Stimulated activated effector memory CD8-positive, alpha-beta T cell treated with anti-CD3 and anti-CD28 coated beads, Interleukin-12 subunit alpha, Interleukin-12 subunit beta, amount 100 ng/mL, for 72 hours (primary cell): ENCODE results near the gene SERPINA12.
A peak's percentile ranks its signal among the peaks of the same experiment; 100 is the strongest.
"Not testable (repeated sequence)": the region's sequence is repeated elsewhere in the genome, so short reads cannot be mapped to it uniquely, and the experiment has no call there.

ENCODE experiments used
- ATAC-seq: fragments of 150-1000 bp; cut with Tn5 transposase; 2 replicates; pipeline ENCODE4 v1.10.0; 2021
- DNase-seq, 2 donors: peaks; one replicate each; pipeline ENCODE4 v3.0.0; 2021 to 2022; ENCODE audit warnings: low spot score in 2 of 2
- H3K27ac Mint-ChIP-seq: one replicate; pipeline ENCODE4 v1.8.0; 2022; ENCODE audit warnings: mild to moderate bottlenecking, mixed read lengths
- H3K36me3 Mint-ChIP-seq: one replicate; pipeline ENCODE4 v1.8.0; 2022; ENCODE audit warnings: mild to moderate bottlenecking, mixed read lengths
- H3K4me1 Mint-ChIP-seq: one replicate; pipeline ENCODE4 v1.8.0; 2022; ENCODE audit warnings: mixed read lengths
- H3K4me3 Mint-ChIP-seq: one replicate; pipeline ENCODE4 v1.8.0; 2022; ENCODE audit warnings: mild to moderate bottlenecking, mixed read lengths
- H3K9me3 Mint-ChIP-seq: one replicate; pipeline ENCODE4 v1.8.0; 2022; ENCODE audit warnings: mixed read lengths

The SERPINA12 gene

GRCh38 chr14:94515426-94515825 is 6.2 kb upstream of the SERPINA12 start:
- ATAC-seq: no peak
- peaks cover 13% of the 10 kb centered on the region for H3K9me3 Mint-ChIP-seq

GRCh38 chr14:94514351-94514750 is 5.1 kb upstream of the SERPINA12 start:
- Mint-ChIP-seq H3K4me3 (no peak overlapping the region), H3K36me3 (no peaks in the 10 kb centered on the region), H3K4me1 (no peaks in the 10 kb centered on the region), H3K9me3 (peaks cover 7% of the 10 kb centered on the region), H3K27ac (no peak overlapping the region)
- ATAC-seq (no peak), DNase-seq (no peak)

More at GRCh38 chr14:94515426-94515825, 6.2 kb upstream of the SERPINA12 start:
- H3K27ac Mint-ChIP-seq: no peak overlapping the region
- no peaks in the 10 kb centered on the region for H3K36me3 Mint-ChIP-seq
- no peak overlapping the region for H3K4me3 Mint-ChIP-seq
- H3K4me1 Mint-ChIP-seq: no peaks in the 10 kb centered on the region
- no peak for DNase-seq

GRCh38 chr14:94510481-94510880 is 1.2 kb upstream of the SERPINA12 start:
- not testable (repeated sequence) for DNase-seq, ATAC-seq, H3K27ac Mint-ChIP-seq, H3K36me3 Mint-ChIP-seq, H3K4me1 Mint-ChIP-seq, H3K9me3 Mint-ChIP-seq, H3K4me3 Mint-ChIP-seq

GRCh38 chr14:94505641-94506040 is 3.6 kb downstream of the SERPINA12 start:
- no peaks in the 10 kb centered on the region for H3K36me3 Mint-ChIP-seq
- no peak overlapping the region for H3K27ac Mint-ChIP-seq
- H3K4me1 Mint-ChIP-seq: no peaks in the 10 kb centered on the region
- no peaks in the 10 kb centered on the region for H3K9me3 Mint-ChIP-seq
- ATAC-seq (no peak), DNase-seq (no peak)
- H3K4me3 Mint-ChIP-seq: no peak overlapping the region

GRCh38 chr14:94505206-94505605 is 4.1 kb downstream of the SERPINA12 start:
- Mint-ChIP-seq H3K27ac (no peak overlapping the region), H3K36me3 (no peaks in the 10 kb centered on the region), H3K4me1 (no peaks in the 10 kb centered on the region), H3K9me3 (no peaks in the 10 kb centered on the region), H3K4me3 (no peak overlapping the region)
- no peak for ATAC-seq
- DNase-seq: no peak

- DNase-seq: no peak
- Mint-ChIP-seq H3K27ac (no peak overlapping the region), H3K4me3 (no peak overlapping the region), H3K4me1 (no peaks in the 10 kb centered on the region), H3K36me3 (no peaks in the 10 kb centered on the region), H3K9me3 (no peaks in the 10 kb centered on the region)
- no peak for ATAC-seq
Observed at GRCh38 chr14:94501588-94502516, 7.4 kb downstream of the SERPINA12 start.

GRCh38 chr14:94500264-94500663 is 9.0 kb downstream of the SERPINA12 start:
- DNase-seq (no peak), ATAC-seq (no peak)
- H3K27ac Mint-ChIP-seq: no peak overlapping the region
- H3K9me3 Mint-ChIP-seq: no peaks in the 10 kb centered on the region
- no peak overlapping the region for H3K4me3 Mint-ChIP-seq
- no peaks in the 10 kb centered on the region for H3K4me1 Mint-ChIP-seq
- no peaks in the 10 kb centered on the region for H3K36me3 Mint-ChIP-seq

GRCh38 chr14:94499673-94500072 is 9.6 kb downstream of the SERPINA12 start:
- ATAC-seq: no peak
- no peaks in the 10 kb centered on the region for H3K9me3 Mint-ChIP-seq
- H3K4me3 Mint-ChIP-seq: no peak overlapping the region
- no peaks in the 10 kb centered on the region for H3K36me3 Mint-ChIP-seq
- H3K27ac Mint-ChIP-seq: no peak overlapping the region
- H3K4me1 Mint-ChIP-seq: no peaks in the 10 kb centered on the region
- DNase-seq: no peak

GRCh38 chr14:94498215-94498614 is 11.1 kb downstream of the SERPINA12 start:
- H3K27ac Mint-ChIP-seq: no peak overlapping the region
- no peaks in the 10 kb centered on the region for H3K4me1 Mint-ChIP-seq
- no peaks in the 10 kb centered on the region for H3K9me3 Mint-ChIP-seq
- ATAC-seq (no peak), DNase-seq (no peak)
- H3K36me3 Mint-ChIP-seq: no peaks in the 10 kb centered on the region
- H3K4me3 Mint-ChIP-seq: no peak overlapping the region

GRCh38 chr14:94494085-94494484 is 15.2 kb downstream of the SERPINA12 start:
- H3K36me3 Mint-ChIP-seq: no peaks in the 10 kb centered on the region
- H3K27ac Mint-ChIP-seq: no peak overlapping the region
- no peaks in the 10 kb centered on the region for H3K9me3 Mint-ChIP-seq
- DNase-seq: no peak
- no peak overlapping the region for H3K4me3 Mint-ChIP-seq
- no peak for ATAC-seq
- H3K4me1 Mint-ChIP-seq: no peaks in the 10 kb centered on the region

GRCh38 chr14:94491511-94491910 is 17.8 kb downstream of the SERPINA12 start:
- DNase-seq: no peak
- no peak overlapping the region for H3K27ac Mint-ChIP-seq
- no peak for ATAC-seq
- no peaks in the 10 kb centered on the region for H3K4me1 Mint-ChIP-seq
- no peak overlapping the region for H3K4me3 Mint-ChIP-seq
- no peaks in the 10 kb centered on the region for H3K9me3 Mint-ChIP-seq
- no peaks in the 10 kb centered on the region for H3K36me3 Mint-ChIP-seq

- no peak overlapping the region for H3K27ac Mint-ChIP-seq
- DNase-seq (no peak), ATAC-seq (no peak)
- H3K9me3 Mint-ChIP-seq: no peaks in the 10 kb centered on the region
- no peak overlapping the region for H3K4me3 Mint-ChIP-seq
- H3K4me1 Mint-ChIP-seq: peaks cover 5% of the 10 kb centered on the region
- no peaks in the 10 kb centered on the region for H3K36me3 Mint-ChIP-seq
Observed at GRCh38 chr14:94489336-94489735, 19.9 kb downstream of the SERPINA12 start.

GRCh38 chr14:94486883-94487282 is 22.4 kb downstream of the SERPINA12 start:
- no peaks in the 10 kb centered on the region for H3K9me3 Mint-ChIP-seq
- no peak overlapping the region for H3K27ac Mint-ChIP-seq
- DNase-seq: no peak
- no peak for ATAC-seq
- H3K36me3 Mint-ChIP-seq: no peaks in the 10 kb centered on the region
- no peak overlapping the region for H3K4me3 Mint-ChIP-seq
- peaks cover 5% of the 10 kb centered on the region for H3K4me1 Mint-ChIP-seq

- peaks cover 5% of the 10 kb centered on the region for H3K4me1 Mint-ChIP-seq
- no peaks in the 10 kb centered on the region for H3K9me3 Mint-ChIP-seq
- H3K4me3 Mint-ChIP-seq: no peak overlapping the region
- no peak overlapping the region for H3K27ac Mint-ChIP-seq
- H3K36me3 Mint-ChIP-seq: no peaks in the 10 kb centered on the region
- ATAC-seq (no peak), DNase-seq (peak; percentile 54 to 76)
Observed at GRCh38 chr14:94485944-94486841, 23.1 kb downstream of the SERPINA12 start.

- Mint-ChIP-seq H3K27ac (no peak overlapping the region), H3K9me3 (no peaks in the 10 kb centered on the region), H3K4me3 (no peak overlapping the region), H3K36me3 (no peaks in the 10 kb centered on the region), H3K4me1 (peaks cover 5% of the 10 kb centered on the region)
- ATAC-seq: no peak
- DNase-seq: no peak
Observed at GRCh38 chr14:94484481-94484880, 24.8 kb downstream of the SERPINA12 start.
